Activated CD4-positive, CD25-positive, alpha-beta regulatory T cell (primary cell): ENCODE results near the gene JOSD2.
"Not testable (repeated sequence)": the region's sequence is repeated elsewhere in the genome, so short reads cannot be mapped to it uniquely, and the experiment has no call there.

Experiments
- DNase-seq, 4 experiments: peaks; one replicate each; lab custom pipeline; 2025; lab: John Stamatoyannopoulos, UW

Gene JOSD2

GRCh38 chr19:50477751-50478515, 33.1 kb downstream of the JOSD2 start:
- DNase-seq, result no peak

- no peak for DNase-seq
These were observed 34.1 kb downstream of the JOSD2 start for GRCh38 chr19:50476907-50477238.

GRCh38 chr19:50476224-50476906, 34.6 kb downstream of the JOSD2 start, which contains the start of the genes EMC10 and GARIN5A:
EMC10 (plus strand) TSS chr19:50476507; CDS start chr19:50476545, 38 bp downstream.
GARIN5A (minus strand) TSS chr19:50476848; CDS start chr19:50476388, 460 bp downstream.
- peak; percentile 80 to 90 (median 84) for DNase-seq

- no peak for DNase-seq
These were observed 35.2 kb downstream of the JOSD2 start for GRCh38 chr19:50475736-50476223.

- DNase-seq, result no peak
These were observed 35.9 kb downstream of the JOSD2 start for GRCh38 chr19:50475101-50475568.

- not testable (repeated sequence) for DNase-seq
These were observed 37.7 kb downstream of the JOSD2 start for GRCh38 chr19:50473336-50473735.

GRCh38 chr19:50468818-50469217, 42.2 kb downstream of the JOSD2 start:
- no peak for DNase-seq

- no peak for DNase-seq
These were observed 43.4 kb downstream of the JOSD2 start for GRCh38 chr19:50467566-50467965.

GRCh38 chr19:50466706-50467039, 44.3 kb downstream of the JOSD2 start:
- DNase-seq, result no peak

- no peak for DNase-seq
These were observed 44.8 kb downstream of the JOSD2 start for GRCh38 chr19:50465986-50466705.

GRCh38 chr19:50465000-50465399, 46.0 kb downstream of the JOSD2 start:
- DNase-seq, result no peak

GRCh38 chr19:50464348-50464747, 46.6 kb downstream of the JOSD2 start:
- DNase-seq, result no peak

GRCh38 chr19:50462970-50463369, 48.0 kb downstream of the JOSD2 start:
- no peak for DNase-seq

- peak in 1 of 4 experiments; percentile 30 for DNase-seq
These were observed 49.7 kb downstream of the JOSD2 start for GRCh38 chr19:50461066-50461875.

- DNase-seq, result no peak
These were observed 50.7 kb downstream of the JOSD2 start for GRCh38 chr19:50460161-50460765.

GRCh38 chr19:50459638-50460037, 51.4 kb downstream of the JOSD2 start:
- no peak for DNase-seq

GRCh38 chr19:50459067-50459456, 51.9 kb downstream of the JOSD2 start:
- no peak for DNase-seq

- DNase-seq, result no peak
These were observed 52.5 kb downstream of the JOSD2 start for GRCh38 chr19:50458396-50459066.

GRCh38 chr19:50457300-50457699, 53.7 kb downstream of the JOSD2 start:
- DNase-seq, result no peak
